Breast epithelium (tissue), 3 donors: ENCODE data around the gene MB21D2.

Source experiments
- CTCF ChIP-seq, 3 donors: fragments of 450-650 bp; IDR thresholded peaks; one replicate each; pipeline ENCODE4 v1.5.1; 2016 to 2017; ENCODE audit warnings: antibody characterized with exemption in 3 of 3, mild to moderate bottlenecking in 3 of 3, moderate library complexity in 3 of 3
- POLR2A ChIP-seq: fragments of 450-650 bp; IDR thresholded peaks from one replicate; pipeline ENCODE4 v1.6.1; 2016; ENCODE audit warnings: antibody characterized with exemption, mild to moderate bottlenecking, moderate library complexity
- POLR2AphosphoS5 ChIP-seq, 3 donors: sonication (generic); formaldehyde crosslinking; IDR thresholded peaks; one replicate each; pipeline ENCODE4 v1.6.1; 2017; ENCODE audit warnings: antibody characterized with exemption in 3 of 3

GRCh38 chr3:192824313-192824712, 93.3 kb downstream of the MB21D2 start:
- no peak for TF ChIP-seq CTCF (IDR thresholded peaks at IDR 0.05)
- no peak for TF ChIP-seq POLR2A
- TF ChIP-seq POLR2AphosphoS5 (IDR thresholded peaks at IDR 0.05) = no peak
